Vagina (tissue), 2 donors: ENCODE results near the gene SP140L. TPM values are rescaled to one million over a fixed set of nuclear protein-coding genes. Genes with fewer than 3 reads are reported as not detected.

ENCODE experiments used
- DNase-seq, 2 donors: peaks; one replicate each; pipeline ENCODE4 v3.0.0-alpha.2; 2017; ENCODE audit errors: extremely low spot score in 2 of 2
- H3K27ac ChIP-seq: fragments of 200-600 bp; sonication (generic); one replicate; pipeline ENCODE4 v1.5.1; 2019
- H3K27me3 ChIP-seq: fragments of 200-600 bp; sonication (generic); one replicate; pipeline ENCODE4 v1.5.1; 2019
- H3K36me3 ChIP-seq, 2 donors: fragments of 200-600 bp; sonication (generic); one replicate each; pipeline ENCODE4 v1.5.1; 2017 to 2019
- H3K4me1 ChIP-seq: fragments of 200-600 bp; sonication (generic); one replicate; pipeline ENCODE4 v1.5.1; 2019
- H3K4me3 ChIP-seq, 2 donors: fragments of 200-600 bp; sonication (generic); 1 replicate in 1 of 2; 2 replicates in 1 of 2; pipeline ENCODE4 v1.5.1; 2016 to 2019
- H3K9me3 ChIP-seq: fragments of 200-600 bp; sonication (generic); one replicate; pipeline ENCODE4 v1.5.1; 2019
- POLR2A ChIP-seq, 2 donors: fragments of 450-650 bp; IDR thresholded peaks; one replicate each; pipeline ENCODE4 v1.6.1; 2017; ENCODE audit warnings: antibody characterized with exemption in 2 of 2, mild to moderate bottlenecking in 2 of 2, moderate library complexity in 2 of 2
- POLR2AphosphoS5 ChIP-seq, 2 donors: sonication (generic); formaldehyde crosslinking; IDR thresholded peaks; one replicate each; pipeline ENCODE4 v1.9.0; 2017; ENCODE audit warnings: antibody characterized with exemption in 2 of 2, mild to moderate bottlenecking in 2 of 2, low read depth in 1 of 2; ENCODE audit not compliant: insufficient read depth in 1 of 2
- intact Hi-C: fragments of 100-400 bp; cut with DNase I; formaldehyde crosslinking; loops from one replicate; pipeline ENCODE4 v1.15.1; 2023
- total RNA-seq: library from RNA; depleted of rRNA; stranded (reverse); fragments of >200 nt; gene quantifications from one replicate; pipeline ENCODE4 v1.2.3, GENCODE V29; 2016
- TF ChIP-seq, protein P1 (sequence below), 3 experiments: fragments of 450-650 bp in 2 of 3; fragments of 200-600 bp in 1 of 3; sonication (generic) in 1 of 3; IDR thresholded peaks; one replicate each; pipeline ENCODE4 v1.5.1; 2017 to 2019; ENCODE audit warnings: antibody characterized with exemption in 3 of 3, mild to moderate bottlenecking in 2 of 3, moderate library complexity in 2 of 3

SP140L gene
- total RNA-seq, 1 donor from 2014 or later: 11.5 TPM

DNA sequence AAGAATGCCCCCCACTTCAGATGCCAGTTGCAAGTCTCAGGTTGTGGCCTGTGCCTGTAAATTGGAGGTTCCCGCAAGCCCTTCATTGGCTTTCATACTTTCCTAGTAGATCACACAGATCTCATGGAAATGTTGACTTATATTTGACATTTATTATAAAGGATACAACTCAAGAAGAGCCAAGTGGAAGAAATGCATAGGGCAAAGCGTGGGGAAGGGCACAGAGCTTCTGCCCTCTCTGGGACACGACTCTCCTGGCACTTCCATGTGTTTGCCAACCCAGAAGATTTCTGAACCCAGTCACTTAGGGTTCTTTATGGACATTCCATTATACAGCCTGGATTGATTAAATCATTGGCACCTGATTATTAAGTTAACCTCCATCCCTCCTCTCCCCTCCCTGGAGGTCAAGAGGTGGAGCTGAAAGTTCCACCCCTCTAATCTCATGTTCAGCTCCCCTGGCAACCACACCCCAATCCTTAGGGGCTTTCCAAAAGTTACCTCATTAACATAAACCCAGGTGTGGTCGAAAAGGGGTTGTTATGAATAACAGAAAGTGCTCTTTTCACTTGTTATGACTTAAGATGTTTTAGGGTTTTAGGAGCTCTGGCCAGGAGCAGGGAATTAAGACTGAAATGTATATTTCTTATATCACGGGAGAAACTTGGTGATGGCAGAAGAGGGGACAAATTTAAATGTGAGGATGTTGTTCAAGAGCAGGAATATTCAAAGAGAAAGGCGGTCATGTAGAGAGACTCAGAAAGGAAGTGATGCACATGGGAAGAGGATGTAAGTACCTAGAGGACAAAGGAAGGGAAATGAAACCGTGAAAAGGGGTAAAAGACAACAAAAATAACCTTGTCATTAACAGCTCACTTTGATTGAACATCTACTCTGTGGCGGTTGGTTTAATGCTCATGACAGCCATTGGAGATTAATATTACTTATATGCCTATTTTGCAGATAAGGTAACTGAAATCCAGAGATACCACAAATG, 120.8 kb downstream of the SP140L start:
- Histone ChIP-seq H3K4me3 (no peak overlapping the region), H3K27ac (no peak overlapping the region), H3K4me1 (no peaks in the 10 kb centered on the region), H3K9me3 (no peaks in the 10 kb centered on the region), H3K27me3 (no peaks in the 10 kb centered on the region), H3K36me3 (peaks cover 0 to 70% of the 10 kb centered on the region in 2 donors)
- TF ChIP-seq POLR2AphosphoS5 (IDR thresholded peaks at IDR 0.05; ENCODE audit: insufficient read depth in 1 of 2, low read depth in 1 of 2) (no peak), POLR2A (IDR thresholded peaks at IDR 0.05) (no peak)
- TF ChIP-seq, protein P1, sequence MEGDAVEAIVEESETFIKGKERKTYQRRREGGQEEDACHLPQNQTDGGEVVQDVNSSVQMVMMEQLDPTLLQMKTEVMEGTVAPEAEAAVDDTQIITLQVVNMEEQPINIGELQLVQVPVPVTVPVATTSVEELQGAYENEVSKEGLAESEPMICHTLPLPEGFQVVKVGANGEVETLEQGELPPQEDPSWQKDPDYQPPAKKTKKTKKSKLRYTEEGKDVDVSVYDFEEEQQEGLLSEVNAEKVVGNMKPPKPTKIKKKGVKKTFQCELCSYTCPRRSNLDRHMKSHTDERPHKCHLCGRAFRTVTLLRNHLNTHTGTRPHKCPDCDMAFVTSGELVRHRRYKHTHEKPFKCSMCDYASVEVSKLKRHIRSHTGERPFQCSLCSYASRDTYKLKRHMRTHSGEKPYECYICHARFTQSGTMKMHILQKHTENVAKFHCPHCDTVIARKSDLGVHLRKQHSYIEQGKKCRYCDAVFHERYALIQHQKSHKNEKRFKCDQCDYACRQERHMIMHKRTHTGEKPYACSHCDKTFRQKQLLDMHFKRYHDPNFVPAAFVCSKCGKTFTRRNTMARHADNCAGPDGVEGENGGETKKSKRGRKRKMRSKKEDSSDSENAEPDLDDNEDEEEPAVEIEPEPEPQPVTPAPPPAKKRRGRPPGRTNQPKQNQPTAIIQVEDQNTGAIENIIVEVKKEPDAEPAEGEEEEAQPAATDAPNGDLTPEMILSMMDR (IDR thresholded peaks at IDR 0.05): no peak
- intact Hi-C loops: no loop called here
- no peak for DNase-seq

DNA sequence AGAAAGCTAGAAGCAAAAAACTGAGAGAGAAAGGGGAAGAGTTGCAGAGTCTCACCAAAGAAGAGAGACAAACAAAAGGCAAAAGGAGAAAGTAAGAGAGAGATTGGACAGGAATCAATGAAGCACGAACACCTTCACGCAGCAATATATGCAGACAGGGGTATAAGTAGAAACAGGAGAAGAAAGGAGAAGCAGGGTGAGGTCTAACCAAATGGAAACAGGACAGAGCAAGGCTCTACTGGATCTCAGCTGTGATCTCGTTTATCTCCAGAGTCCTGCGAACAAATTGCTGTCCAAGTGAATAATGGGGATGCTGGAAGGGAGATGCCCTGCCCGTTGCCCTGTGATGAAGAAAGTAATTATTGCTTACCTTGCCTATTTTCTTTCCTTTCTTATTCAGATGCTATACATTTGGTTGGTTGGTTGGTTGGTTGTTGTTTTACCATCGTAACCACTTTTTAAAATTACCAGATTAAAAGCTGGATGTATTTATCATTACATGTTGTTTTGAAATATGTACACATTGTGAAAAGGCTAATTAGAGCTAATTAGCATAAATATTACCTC, 123.0 kb downstream of the SP140L start:
- H3K4me3 ChIP-seq: no peak overlapping the region
- H3K4me1 ChIP-seq: no peaks in the 10 kb centered on the region
- H3K9me3 ChIP-seq: no peaks in the 10 kb centered on the region
- intact Hi-C loops: no loop called here
- H3K36me3 ChIP-seq: peaks cover 0 to 79% of the 10 kb centered on the region in 2 donors
- DNase-seq: no peak
- no peaks in the 10 kb centered on the region for H3K27me3 ChIP-seq
- TF ChIP-seq, protein P1 (IDR thresholded peaks at IDR 0.05): no peak
- TF ChIP-seq POLR2A (IDR thresholded peaks at IDR 0.05): no peak
- TF ChIP-seq POLR2AphosphoS5 (IDR thresholded peaks at IDR 0.05; ENCODE audit: insufficient read depth in 1 of 2, low read depth in 1 of 2): no peak
- H3K27ac ChIP-seq: no peak overlapping the region

DNA sequence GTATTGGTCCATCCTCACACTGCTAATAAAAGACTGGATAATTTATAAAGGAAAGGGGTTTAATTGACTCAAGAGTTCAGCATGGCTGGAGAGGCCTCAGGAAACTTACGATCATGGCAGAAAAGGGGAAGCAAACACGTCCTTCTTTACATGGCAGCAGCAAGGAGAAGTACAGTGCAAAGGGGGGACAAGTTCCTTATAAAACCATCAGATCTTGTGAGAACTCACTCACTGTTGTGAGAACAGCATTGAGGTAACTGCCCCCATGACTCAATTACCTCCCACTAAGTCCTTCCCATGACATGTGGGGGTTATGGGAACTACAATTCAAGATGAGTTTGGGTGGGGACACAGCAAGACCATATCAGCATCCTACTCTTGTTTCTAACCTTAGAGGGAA, 126.0 kb downstream of the SP140L start:
- DNase-seq: no peak
- TF ChIP-seq, protein P1 (IDR thresholded peaks at IDR 0.05): no peak
- TF ChIP-seq POLR2A (IDR thresholded peaks at IDR 0.05) (no peak), POLR2AphosphoS5 (IDR thresholded peaks at IDR 0.05; ENCODE audit: insufficient read depth in 1 of 2, low read depth in 1 of 2) (no peak)
- H3K27ac ChIP-seq: no peak overlapping the region
- intact Hi-C loops: no loop called here
- no peak overlapping the region for H3K4me3 ChIP-seq
- H3K27me3 ChIP-seq: no peaks in the 10 kb centered on the region
- no peaks in the 10 kb centered on the region for H3K9me3 ChIP-seq
- H3K4me1 ChIP-seq: no peaks in the 10 kb centered on the region
- peaks cover 0 to 81% of the 10 kb centered on the region in 2 donors for H3K36me3 ChIP-seq

Other genes with a start within 250 kb of the SP140L start
- 9.6 TPM for gene SP110, start 107.2 kb upstream of the SP140L start, total RNA-seq
- gene SP140, start 101.5 kb upstream of the SP140L start, total RNA-seq: 7.4 TPM
- gene SP100, start 89.0 kb downstream of the SP140L start, total RNA-seq: 64.8 TPM